ENCODE measurements around the gene SAP30BP. TPM values are rescaled to one million over a fixed set of nuclear protein-coding genes. Genes with fewer than 3 reads are reported as not detected.

The SAP30BP gene
- total RNA-seq, 2 donors from 2014 or later, result 47.2 to 73.8 TPM

DNA sequence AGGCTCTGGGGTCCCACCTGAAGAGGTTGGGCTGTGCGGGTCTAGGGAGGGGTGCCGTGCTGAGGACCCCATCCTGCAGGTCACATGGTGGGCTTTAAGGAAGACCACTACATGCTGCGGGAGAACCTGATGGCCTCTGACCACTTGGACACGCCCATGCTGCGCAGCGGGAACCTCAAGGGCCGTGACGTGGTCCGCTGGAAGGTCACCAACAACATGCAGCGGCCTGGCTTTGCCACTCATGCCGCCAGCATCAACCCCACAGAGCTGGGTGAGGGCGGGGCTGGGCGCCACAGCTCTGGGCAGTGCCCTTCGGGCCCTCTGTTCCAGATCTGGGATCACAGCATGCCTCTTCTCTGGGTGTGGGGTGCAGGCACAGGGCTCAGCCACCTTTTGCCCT, 72.7 kb downstream of the SAP30BP start:
- TF ChIP-seq, protein P1, sequence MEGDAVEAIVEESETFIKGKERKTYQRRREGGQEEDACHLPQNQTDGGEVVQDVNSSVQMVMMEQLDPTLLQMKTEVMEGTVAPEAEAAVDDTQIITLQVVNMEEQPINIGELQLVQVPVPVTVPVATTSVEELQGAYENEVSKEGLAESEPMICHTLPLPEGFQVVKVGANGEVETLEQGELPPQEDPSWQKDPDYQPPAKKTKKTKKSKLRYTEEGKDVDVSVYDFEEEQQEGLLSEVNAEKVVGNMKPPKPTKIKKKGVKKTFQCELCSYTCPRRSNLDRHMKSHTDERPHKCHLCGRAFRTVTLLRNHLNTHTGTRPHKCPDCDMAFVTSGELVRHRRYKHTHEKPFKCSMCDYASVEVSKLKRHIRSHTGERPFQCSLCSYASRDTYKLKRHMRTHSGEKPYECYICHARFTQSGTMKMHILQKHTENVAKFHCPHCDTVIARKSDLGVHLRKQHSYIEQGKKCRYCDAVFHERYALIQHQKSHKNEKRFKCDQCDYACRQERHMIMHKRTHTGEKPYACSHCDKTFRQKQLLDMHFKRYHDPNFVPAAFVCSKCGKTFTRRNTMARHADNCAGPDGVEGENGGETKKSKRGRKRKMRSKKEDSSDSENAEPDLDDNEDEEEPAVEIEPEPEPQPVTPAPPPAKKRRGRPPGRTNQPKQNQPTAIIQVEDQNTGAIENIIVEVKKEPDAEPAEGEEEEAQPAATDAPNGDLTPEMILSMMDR (IDR thresholded peaks at IDR 0.05), result no peak
- no peak for TF ChIP-seq POLR2A (IDR thresholded peaks at IDR 0.05)
- no peak overlapping the region for H3K27ac ChIP-seq
- no peaks in the 10 kb centered on the region for H3K27me3 ChIP-seq
- 90% methylated on average over 14 of the region's 14 CpGs; no CpG with 5 or more reads in 1 of the 2 donors for WGBS, 2 donors
- H3K4me1 ChIP-seq, result no peaks in the 10 kb centered on the region
- DNase-seq, result no peak
- intact Hi-C loops (cut with DNase I), result no loop called here
- H3K36me3 ChIP-seq (replicated peaks in 1 of 2; ENCODE audit: insufficient read depth in 1 of 2, low read depth in 2 of 2), result no peaks in the 10 kb centered on the region
- no peak for ATAC-seq
- H3K4me3 ChIP-seq, result no peak overlapping the region
- no peaks in the 10 kb centered on the region for H3K9me3 ChIP-seq

DNA sequence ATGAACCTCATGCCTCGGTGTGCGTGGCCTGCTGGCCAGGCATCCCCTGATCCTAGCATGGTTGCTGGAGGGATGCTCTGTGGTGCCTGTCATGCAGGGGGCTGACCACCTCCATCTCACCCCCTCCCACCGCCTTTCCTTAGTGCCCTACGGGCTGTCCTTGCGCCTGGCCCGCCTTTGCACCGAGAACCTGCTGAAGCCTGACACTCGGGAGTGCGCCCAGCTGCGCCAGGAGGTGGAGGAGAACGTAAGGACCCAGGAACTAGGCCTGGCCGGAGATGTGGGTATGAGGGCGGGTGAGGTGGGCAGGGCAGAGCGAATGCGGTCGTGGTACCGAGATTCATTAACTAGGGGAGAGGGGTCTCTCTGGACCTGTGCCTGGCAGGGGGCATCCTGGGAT, 73.1 kb downstream of the SAP30BP start:
- no peaks in the 10 kb centered on the region for H3K27me3 ChIP-seq
- intact Hi-C loops (cut with DNase I), result no loop called here
- DNase-seq, result no peak
- no peaks in the 10 kb centered on the region for H3K4me1 ChIP-seq
- H3K4me3 ChIP-seq, result no peak overlapping the region
- WGBS, 2 donors, result 89 to 92% methylated on average over 14 to 17 of the region's 17 CpGs
- ATAC-seq, result no peak
- no peaks in the 10 kb centered on the region for H3K36me3 ChIP-seq (replicated peaks in 1 of 2; ENCODE audit: insufficient read depth in 1 of 2, low read depth in 2 of 2)
- H3K9me3 ChIP-seq, result no peaks in the 10 kb centered on the region
- TF ChIP-seq, protein P1 (IDR thresholded peaks at IDR 0.05), result no peak
- H3K27ac ChIP-seq, result no peak overlapping the region

DNA sequence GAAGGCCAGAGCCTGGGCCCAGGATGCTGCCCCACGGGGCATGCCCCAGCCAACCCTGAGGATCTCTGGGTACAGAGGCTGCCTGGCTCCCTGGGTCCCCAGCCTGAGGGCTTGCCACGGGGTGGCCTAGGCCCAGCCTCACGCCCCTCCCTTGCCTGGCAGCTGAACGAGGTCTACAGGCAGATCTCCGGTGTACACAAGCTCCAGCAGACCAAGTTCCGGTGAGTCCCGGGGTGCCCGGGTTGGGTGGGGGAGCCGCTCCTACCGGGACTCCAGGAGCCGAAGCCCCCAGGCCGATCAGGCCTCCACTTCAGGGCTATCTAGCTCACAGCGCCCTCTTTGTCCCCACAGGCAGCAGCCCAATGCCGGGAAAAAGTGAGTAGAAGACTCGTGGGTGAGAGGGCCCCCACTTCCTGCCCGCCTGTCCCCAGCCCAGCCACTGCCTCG, 73.5 kb downstream of the SAP30BP start:
- WGBS, 2 donors, result 82 to 93% methylated on average over 6 to 17 of the region's 17 CpGs
- no peaks in the 10 kb centered on the region for H3K27me3 ChIP-seq
- ATAC-seq (no peak), DNase-seq (no peak)
- H3K9me3 ChIP-seq, result no peaks in the 10 kb centered on the region
- no peak overlapping the region for H3K27ac ChIP-seq
- H3K36me3 ChIP-seq (replicated peaks in 1 of 2; ENCODE audit: insufficient read depth in 1 of 2, low read depth in 2 of 2), result no peaks in the 10 kb centered on the region
- no peak overlapping the region for H3K4me3 ChIP-seq
- TF ChIP-seq, protein P1 (IDR thresholded peaks at IDR 0.05), result no peak
- TF ChIP-seq POLR2A (IDR thresholded peaks at IDR 0.05), result no peak
- intact Hi-C loops (cut with DNase I), result no loop called here
- H3K4me1 ChIP-seq, result no peaks in the 10 kb centered on the region

DNA sequence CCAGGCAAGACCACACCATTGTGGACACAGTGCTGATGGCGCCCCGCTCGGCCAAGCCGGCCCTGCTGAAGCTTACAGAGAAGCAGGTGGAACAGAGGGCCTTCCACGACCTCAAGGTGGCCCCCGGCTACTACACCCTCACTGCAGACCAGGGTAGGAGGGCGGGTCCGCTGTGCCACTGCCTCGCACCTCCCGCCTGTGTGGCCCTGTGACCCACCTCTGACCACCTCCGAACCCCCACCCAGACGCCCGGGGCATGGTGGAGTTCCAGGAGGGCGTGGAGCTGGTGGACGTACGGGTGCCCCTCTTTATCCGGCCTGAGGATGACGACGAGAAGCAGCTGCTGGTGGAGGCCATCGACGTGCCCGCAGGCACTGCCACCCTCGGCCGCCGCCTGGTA, 75.2 kb downstream of the SAP30BP start:
- intact Hi-C loops (cut with DNase I), result no loop called here

More for the DNA sequence above, 75.2 kb downstream of the SAP30BP start:
- H3K27ac ChIP-seq, result no peak overlapping the region
- TF ChIP-seq, protein P1 (IDR thresholded peaks at IDR 0.05), result no peak
- TF ChIP-seq POLR2A (IDR thresholded peaks at IDR 0.05), result no peak
- 88 to 92% methylated on average over 14 to 24 of the region's 25 CpGs for WGBS, 2 donors
- H3K36me3 ChIP-seq (replicated peaks in 1 of 2; ENCODE audit: insufficient read depth in 1 of 2, low read depth in 2 of 2), result no peaks in the 10 kb centered on the region
- H3K27me3 ChIP-seq, result no peaks in the 10 kb centered on the region
- DNase-seq, result no peak
- no peaks in the 10 kb centered on the region for H3K4me1 ChIP-seq
- no peak for ATAC-seq
- no peaks in the 10 kb centered on the region for H3K9me3 ChIP-seq
- H3K4me3 ChIP-seq, result no peak overlapping the region

Data from body of pancreas (tissue), 4 donors.